Keratinocyte (primary cell): ENCODE results near the gene CEBPG. TPM values are rescaled to one million over a fixed set of nuclear protein-coding genes. Genes with fewer than 3 reads are reported as not detected.

Experiments used
- DNase-seq: peaks from one replicate; pipeline ENCODE4 v3.0.0-alpha.2; 2011; ENCODE audit warnings: low read depth, missing footprints, low spot score
- FAIRE-seq: peaks from 2 replicates; lab custom pipeline; 2011; peaks lifted over from hg19 to GRCh38; lab: Jason Lieb, UNC
- H2AFZ ChIP-seq: 2 replicates; pipeline ENCODE4 v1.6.0; 2012; ENCODE audit warnings: low read length, control low read depth, inconsistent platforms; ENCODE audit not compliant: control insufficient read depth
- H3K27ac ChIP-seq: 2 replicates; pipeline ENCODE4 v1.5.1; 2011; ENCODE audit warnings: low read length; ENCODE audit not compliant: control insufficient read depth, insufficient read depth
- H3K27me3 ChIP-seq: 3 replicates; pipeline ENCODE4 v1.6.0; 2011; ENCODE audit warnings: low read length; ENCODE audit not compliant: control insufficient read depth, insufficient read depth; ENCODE audit errors: extremely low read depth
- H3K36me3 ChIP-seq, 2 experiments: 2 replicates in 1 of 2; 3 replicates in 1 of 2; pipeline ENCODE4 v1.5.1; 2011; ENCODE audit warnings: low read length in 2 of 2, mild to moderate bottlenecking in 1 of 2; ENCODE audit not compliant: control insufficient read depth in 2 of 2, insufficient read depth in 2 of 2; ENCODE audit errors: extremely low read depth in 1 of 2
- H3K4me1 ChIP-seq: 3 replicates; pipeline ENCODE4 v1.5.1; 2011; ENCODE audit warnings: low read length; ENCODE audit not compliant: control insufficient read depth, insufficient read depth; ENCODE audit errors: extremely low read depth
- H3K4me2 ChIP-seq: 3 replicates; pipeline ENCODE4 v1.6.0; 2011; ENCODE audit warnings: low read depth, low read length; ENCODE audit not compliant: control insufficient read depth, insufficient read depth; ENCODE audit errors: extremely low read depth
- H3K4me3 ChIP-seq, 3 experiments: fragments of 200-600 bp in 1 of 3; sonication (generic) in 1 of 3; 2 replicates in 2 of 3; 3 replicates in 1 of 3; pipeline ENCODE4 v1.5.1; 2011 to 2016; ENCODE audit warnings: low read length in 3 of 3, mild to moderate bottlenecking in 3 of 3, control low read depth in 2 of 3, inconsistent platforms in 1 of 3, low read depth in 1 of 3, mixed read lengths in 1 of 3, mixed run types in 1 of 3, moderate library complexity in 1 of 3; ENCODE audit not compliant: control insufficient read depth in 2 of 3, insufficient read depth in 2 of 3; ENCODE audit errors: extremely low read depth in 1 of 3
- H3K79me2 ChIP-seq: 2 replicates; pipeline ENCODE4 v1.6.0; 2012; ENCODE audit warnings: low read length; ENCODE audit not compliant: control insufficient read depth, insufficient read depth
- H3K9ac ChIP-seq: 3 replicates; pipeline ENCODE4 v1.6.0; 2011; ENCODE audit warnings: low read length; ENCODE audit not compliant: control insufficient read depth, insufficient read depth; ENCODE audit errors: extremely low read depth
- H3K9me1 ChIP-seq: 3 replicates; pipeline ENCODE4 v1.6.0; 2011; ENCODE audit warnings: low read length; ENCODE audit not compliant: control insufficient read depth, insufficient read depth; ENCODE audit errors: extremely low read depth
- H3K9me3 ChIP-seq: 2 replicates; pipeline ENCODE4 v1.5.1; 2012; ENCODE audit warnings: low read depth, low read length; ENCODE audit not compliant: control insufficient read depth
- H4K20me1 ChIP-seq: 3 replicates; pipeline ENCODE4 v1.6.0; 2011; ENCODE audit warnings: low read length; ENCODE audit not compliant: control insufficient read depth, insufficient read depth; ENCODE audit errors: extremely low read depth
- CTCF ChIP-seq, 3 experiments: IDR thresholded peaks in 1 of 3; conservative IDR thresholded peaks in 1 of 3; optimal IDR thresholded peaks in 1 of 3; 2 replicates in 2 of 3; 3 replicates in 1 of 3; pipeline versions ENCODE3 to v1.5.1; 2011; ENCODE audit warnings: low read length in 3 of 3, mild to moderate bottlenecking in 3 of 3, moderate library complexity in 2 of 3, control low read depth in 1 of 3, inconsistent platforms in 1 of 3; ENCODE audit not compliant: insufficient read depth in 2 of 3; ENCODE audit errors: extremely low read depth in 1 of 3
- EZH2 ChIP-seq: IDR thresholded peaks from one replicate; pipeline ENCODE4 v1.6.1; 2012; ENCODE audit warnings: inconsistent platforms, mild to moderate bottlenecking, low read length, moderate library complexity
- dilution Hi-C: fragments of 300-500 bp; cut with MboI; formaldehyde crosslinking; loops from one replicate; pipeline ENCODE4 v1.7.0; 2020; ENCODE audit warnings: low sequenced_read_pairs; ENCODE audit not compliant: extremely low pct_ligation_motif_present
- polyA plus RNA-seq, 5 experiments: library from polyadenylated mRNA; depleted of rRNA in 3 of 5; stranded (reverse) in 3 of 5; stranded (forward) in 1 of 5; unstranded in 1 of 5; fragments of >200 nt; gene quantifications; 1 replicate in 1 of 5; 2 replicates in 3 of 5; 3 replicates in 1 of 5; pipeline versions ENCODE4 v1.2.1 to v1.2.3, GENCODE V29; 2011 to 2012; ENCODE audit warnings: missing spikeins in 2 of 5, low read depth in 1 of 5, low replicate concordance in 1 of 5

Gene CEBPG
- polyA plus RNA-seq, 1 donor (not counting 4 experiments of a cell fraction or from before 2014, with no cell fraction given), result 31.9 TPM

- dilution Hi-C loops, result no loop called here
- H3K79me2 ChIP-seq, result no peaks in the 10 kb centered on the region
These were observed 7.4 kb upstream of the CEBPG start for GRCh38 chr19:33366127-33366526.

GRCh38 chr19:33366897-33367296 lies 6.6 kb upstream of the CEBPG start:
- Histone ChIP-seq H3K9me3 (no peaks in the 10 kb centered on the region), H3K9me1 (no peaks in the 10 kb centered on the region), H3K27ac (no peak overlapping the region), H3K36me3 (no peaks in the 10 kb centered on the region), H3K79me2 (no peaks in the 10 kb centered on the region), H3K4me2 (no peak overlapping the region), H3K9ac (no peak overlapping the region), H3K4me3 (no peak overlapping the region), H3K27me3 (no peaks in the 10 kb centered on the region), H3K4me1 (peaks cover 30% of the 10 kb centered on the region), H2AFZ (no peak overlapping the region), H4K20me1 (no peaks in the 10 kb centered on the region)
- no peak for TF ChIP-seq EZH2
- no peak for TF ChIP-seq CTCF (optimal IDR thresholded peaks at IDR 0.05 in 1 of 3, IDR thresholded peaks at IDR 0.05 in 1 of 3, conservative IDR thresholded peaks at IDR 0.05 in 1 of 3; ENCODE audit: extremely low read depth in 1 of 3, insufficient read depth in 2 of 3, low read length in 3 of 3)
- FAIRE-seq (peak; percentile 5), DNase-seq (no peak)
- dilution Hi-C loops, result no loop called here

More at GRCh38 chr19:33366127-33366526, 7.4 kb upstream of the CEBPG start:
- H3K27me3 ChIP-seq, result no peaks in the 10 kb centered on the region
- no peaks in the 10 kb centered on the region for H3K9me1 ChIP-seq
- DNase-seq, result no peak
- no peak for FAIRE-seq
- H3K9ac ChIP-seq, result no peak overlapping the region
- H3K27ac ChIP-seq, result no peak overlapping the region
- H3K4me1 ChIP-seq, result peaks cover 24% of the 10 kb centered on the region
- no peak overlapping the region for H3K4me3 ChIP-seq
- TF ChIP-seq CTCF (optimal IDR thresholded peaks at IDR 0.05 in 1 of 3, IDR thresholded peaks at IDR 0.05 in 1 of 3, conservative IDR thresholded peaks at IDR 0.05 in 1 of 3; ENCODE audit: extremely low read depth in 1 of 3, insufficient read depth in 2 of 3, low read length in 3 of 3) (no peak), EZH2 (no peak)
- H2AFZ ChIP-seq, result no peak overlapping the region
- no peaks in the 10 kb centered on the region for H4K20me1 ChIP-seq
- H3K9me3 ChIP-seq, result no peaks in the 10 kb centered on the region
- no peaks in the 10 kb centered on the region for H3K36me3 ChIP-seq
- no peak overlapping the region for H3K4me2 ChIP-seq
